ENCODE results near the gene PXDC1.
A peak's percentile ranks its signal among the peaks of the same experiment; 100 is the strongest.
"Not testable (repeated sequence)": the region's sequence is repeated elsewhere in the genome, so short reads cannot be mapped to it uniquely, and the experiment has no call there.

Gene PXDC1

GRCh38 chr6:3757998-3758841, 6.7 kb upstream of the PXDC1 start:
- H3K4me1 Mint-ChIP-seq; H3K9me3 Mint-ChIP-seq; DNase-seq (ENCODE audit: low spot score in 2 of 2); ATAC-seq; H3K4me3 Mint-ChIP-seq; H3K36me3 Mint-ChIP-seq; H3K27ac Mint-ChIP-seq: not testable (repeated sequence)

GRCh38 chr6:3757241-3757641, 5.7 kb upstream of the PXDC1 start:
- ATAC-seq = no peak
- peaks cover 6% of the 10 kb centered on the region for H3K4me1 Mint-ChIP-seq
- H3K27ac Mint-ChIP-seq = no peak overlapping the region
- no peaks in the 10 kb centered on the region for H3K9me3 Mint-ChIP-seq
- no peaks in the 10 kb centered on the region for H3K36me3 Mint-ChIP-seq
- H3K4me3 Mint-ChIP-seq = no peak overlapping the region
- DNase-seq (ENCODE audit: low spot score in 2 of 2) = no peak

GRCh38 chr6:3756546-3756945, 5.0 kb upstream of the PXDC1 start:
- no peak overlapping the region for H3K4me3 Mint-ChIP-seq
- H3K36me3 Mint-ChIP-seq = no peaks in the 10 kb centered on the region
- H3K9me3 Mint-ChIP-seq = no peaks in the 10 kb centered on the region
- ATAC-seq = no peak
- no peak for DNase-seq (ENCODE audit: low spot score in 2 of 2)
- peaks cover 6% of the 10 kb centered on the region for H3K4me1 Mint-ChIP-seq
- H3K27ac Mint-ChIP-seq = no peak overlapping the region

DNA sequence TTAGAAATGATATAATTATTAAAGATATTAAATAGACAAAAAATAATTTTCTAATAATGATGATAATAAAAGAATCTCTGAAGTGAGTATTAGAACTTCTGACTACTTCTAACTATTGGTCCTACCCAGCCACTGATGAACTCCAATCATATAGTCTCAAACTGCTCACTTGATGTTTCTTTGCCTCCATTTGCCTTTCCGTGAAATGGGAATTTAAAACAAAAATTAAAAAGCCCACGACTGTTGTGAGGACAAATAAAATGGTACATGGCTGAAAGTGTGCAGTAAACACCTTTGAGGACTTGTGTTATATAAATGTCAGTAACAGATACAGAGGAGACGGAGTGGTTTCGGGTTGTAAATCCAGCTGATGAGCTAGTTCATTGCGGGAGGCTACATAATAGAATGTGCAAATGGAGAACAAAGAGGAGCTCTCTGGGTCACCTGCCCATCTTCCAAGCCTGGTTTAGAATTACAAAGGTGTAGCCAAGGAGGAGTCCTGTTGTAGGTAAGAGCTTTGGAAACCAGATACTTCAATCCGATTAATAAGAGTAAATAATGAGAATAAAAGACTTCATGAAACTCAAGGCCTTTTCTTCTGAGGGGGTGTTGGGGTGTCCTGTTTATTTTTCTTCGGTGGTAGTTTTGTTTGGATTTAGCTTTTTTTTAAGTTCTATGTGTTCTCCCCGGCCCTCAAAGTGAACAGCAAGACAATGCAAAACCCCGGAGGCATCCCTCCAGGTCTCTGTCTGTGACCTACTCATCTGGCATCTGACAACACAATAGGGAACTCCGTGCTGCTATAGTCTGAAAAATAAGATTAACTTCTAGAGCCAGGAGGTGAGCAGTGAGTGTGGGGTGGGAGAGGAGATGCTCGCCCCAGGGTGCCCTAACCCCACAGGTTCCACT, 4.4 kb upstream of the PXDC1 start:
- Mint-ChIP-seq H3K36me3 (no peaks in the 10 kb centered on the region), H3K27ac (no peak overlapping the region), H3K9me3 (no peaks in the 10 kb centered on the region), H3K4me3 (no peak overlapping the region), H3K4me1 (peaks cover 6% of the 10 kb centered on the region)
- DNase-seq (ENCODE audit: low spot score in 2 of 2) = no peak
- no peak for ATAC-seq

- Mint-ChIP-seq H3K4me1 (peaks cover 7% of the 10 kb centered on the region), H3K9me3 (no peaks in the 10 kb centered on the region), H3K36me3 (no peaks in the 10 kb centered on the region), H3K27ac (no peak overlapping the region), H3K4me3 (no peak overlapping the region)
- ATAC-seq = no peak
- no peak for DNase-seq (ENCODE audit: low spot score in 2 of 2)
Observed at GRCh38 chr6:3754776-3755175, 3.3 kb upstream of the PXDC1 start.

- not testable (repeated sequence) for ATAC-seq; H3K27ac Mint-ChIP-seq; DNase-seq (ENCODE audit: low spot score in 2 of 2); H3K4me3 Mint-ChIP-seq; H3K9me3 Mint-ChIP-seq; H3K36me3 Mint-ChIP-seq
- peaks cover 13% of the 10 kb centered on the region for H3K4me1 Mint-ChIP-seq
Observed at GRCh38 chr6:3754032-3754725, 2.7 kb upstream of the PXDC1 start.

- ATAC-seq = no peak
- no peak overlapping the region for H3K27ac Mint-ChIP-seq
Observed at GRCh38 chr6:3753228-3753835, 1.8 kb upstream of the PXDC1 start.

GRCh38 chr6:3752531-3753227, 1.2 kb upstream of the PXDC1 start:
- H3K4me3 Mint-ChIP-seq = peak overlapping the region; percentile 61
- H3K4me1 Mint-ChIP-seq = peaks cover 16% of the 10 kb centered on the region
- no peak for ATAC-seq
- no peaks in the 10 kb centered on the region for H3K9me3 Mint-ChIP-seq
- no peak overlapping the region for H3K27ac Mint-ChIP-seq
- no peaks in the 10 kb centered on the region for H3K36me3 Mint-ChIP-seq
- DNase-seq (ENCODE audit: low spot score in 2 of 2) = no peak

More at GRCh38 chr6:3753228-3753835, 1.8 kb upstream of the PXDC1 start:
- DNase-seq (ENCODE audit: low spot score in 2 of 2) = no peak
- Mint-ChIP-seq H3K36me3 (no peaks in the 10 kb centered on the region), H3K4me1 (peaks cover 16% of the 10 kb centered on the region), H3K4me3 (peak overlapping the region; percentile 61), H3K9me3 (no peaks in the 10 kb centered on the region)

GRCh38 chr6:3751730-3752530, 417 bp upstream of the PXDC1 start:
- Mint-ChIP-seq H3K36me3 (no peaks in the 10 kb centered on the region), H3K27ac (no peak overlapping the region), H3K9me3 (no peaks in the 10 kb centered on the region), H3K4me1 (peaks cover 24% of the 10 kb centered on the region), H3K4me3 (peak overlapping the region; percentile 61)
- peak; percentile 74 for ATAC-seq
- peak; percentile 50 to 74 for DNase-seq (ENCODE audit: low spot score in 2 of 2)

GRCh38 chr6:3750317-3751076, 1.0 kb downstream of the PXDC1 start:
- H3K9me3 Mint-ChIP-seq = no peaks in the 10 kb centered on the region
- DNase-seq (ENCODE audit: low spot score in 2 of 2) = no peak
- no peaks in the 10 kb centered on the region for H3K36me3 Mint-ChIP-seq
- H3K4me3 Mint-ChIP-seq = peak overlapping the region; percentile 61
- no peak overlapping the region for H3K27ac Mint-ChIP-seq
- peak; percentile 39 for ATAC-seq
- peaks cover 32% of the 10 kb centered on the region for H3K4me1 Mint-ChIP-seq

- no peak overlapping the region for H3K27ac Mint-ChIP-seq
- no peaks in the 10 kb centered on the region for H3K36me3 Mint-ChIP-seq
- H3K9me3 Mint-ChIP-seq = no peaks in the 10 kb centered on the region
- DNase-seq (ENCODE audit: low spot score in 2 of 2) (no peak), ATAC-seq (no peak)
- peak overlapping the region; percentile 61 for H3K4me3 Mint-ChIP-seq
- peaks cover 32% of the 10 kb centered on the region for H3K4me1 Mint-ChIP-seq
Observed at GRCh38 chr6:3749977-3750316, 1.6 kb downstream of the PXDC1 start.

DNA sequence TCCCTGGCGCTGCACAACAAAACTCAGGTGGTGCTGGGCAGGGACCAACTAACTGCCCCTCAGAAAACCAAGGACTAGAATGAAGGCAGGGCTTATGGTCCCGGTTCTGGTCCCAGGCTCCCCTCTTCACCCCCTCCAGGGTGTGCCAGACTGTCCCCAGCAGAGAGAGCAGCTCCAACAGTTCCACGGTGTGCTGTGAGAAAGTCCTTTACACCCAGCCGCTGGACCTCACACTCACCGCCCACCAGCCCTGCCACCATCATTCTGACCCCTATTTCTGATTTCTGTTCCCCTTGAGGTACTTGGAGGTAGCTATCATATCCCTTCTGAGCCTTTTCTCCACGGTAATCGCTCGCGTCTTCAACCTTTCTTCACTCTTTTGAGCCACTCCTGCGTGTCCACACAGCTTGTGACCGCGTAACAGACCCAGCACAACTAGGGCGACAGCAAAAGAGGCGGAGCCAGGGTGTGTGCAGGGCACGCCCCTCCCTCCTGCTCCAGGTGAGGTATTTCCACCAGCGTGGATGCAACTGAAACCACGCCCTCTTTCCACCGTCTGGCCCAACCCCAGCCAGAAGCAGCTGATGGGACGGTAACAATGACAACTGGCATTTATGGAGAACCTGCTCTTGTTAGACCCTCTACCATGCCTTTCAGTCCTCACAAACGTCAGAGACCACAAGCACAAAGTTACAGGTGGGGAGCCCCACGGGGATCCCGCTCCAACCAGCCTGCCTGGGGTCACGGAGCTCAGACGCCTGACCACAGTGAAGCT, 2.3 kb downstream of the PXDC1 start:
- peak overlapping the region; percentile 61 for H3K4me3 Mint-ChIP-seq
- DNase-seq (ENCODE audit: low spot score in 2 of 2) = no peak
- H3K36me3 Mint-ChIP-seq = no peaks in the 10 kb centered on the region
- peaks cover 32% of the 10 kb centered on the region for H3K4me1 Mint-ChIP-seq
- no peak overlapping the region for H3K27ac Mint-ChIP-seq
- H3K9me3 Mint-ChIP-seq = no peaks in the 10 kb centered on the region
- ATAC-seq = no peak
